Hepatocyte (in vitro differentiated cells): ENCODE measurements around the gene IPO11. TPM values are rescaled to one million over a fixed set of nuclear protein-coding genes. Genes with fewer than 3 reads are reported as not detected.

Experiments
- DNase-seq: peaks from one replicate; pipeline ENCODE4 v3.0.0-alpha.2; 2016; ENCODE audit warnings: low spot score
- H2AFZ ChIP-seq: fragments of 200-600 bp; sonication (generic); 2 replicates; pipeline ENCODE4 v1.6.0; 2016; ENCODE audit warnings: antibody characterized with exemption, mild to moderate bottlenecking
- H3K27ac ChIP-seq: fragments of 200-600 bp; sonication (generic); 2 replicates; pipeline ENCODE4 v1.5.1; 2016; ENCODE audit warnings: mild to moderate bottlenecking
- H3K27me3 ChIP-seq: fragments of 200-600 bp; sonication (generic); 2 replicates; pipeline ENCODE4 v1.6.1; 2016
- H3K36me3 ChIP-seq: fragments of 200-600 bp; sonication (generic); replicated peaks from 2 replicates; pipeline ENCODE4 v1.5.1; 2016; ENCODE audit warnings: low read depth; ENCODE audit not compliant: insufficient read depth
- H3K4me1 ChIP-seq: fragments of 200-600 bp; sonication (generic); 2 replicates; pipeline ENCODE4 v1.5.1; 2016; ENCODE audit warnings: mild to moderate bottlenecking, moderate library complexity; ENCODE audit not compliant: insufficient read depth
- H3K4me2 ChIP-seq: fragments of 200-600 bp; sonication (generic); 2 replicates; pipeline ENCODE4 v1.6.0; 2016
- H3K4me3 ChIP-seq: fragments of 200-600 bp; sonication (generic); 2 replicates; pipeline ENCODE4 v1.5.1; 2016; ENCODE audit warnings: mild to moderate bottlenecking
- H3K79me2 ChIP-seq: fragments of 200-600 bp; sonication (generic); 2 replicates; pipeline ENCODE4 v1.6.0; 2017; ENCODE audit warnings: mild to moderate bottlenecking
- H3K9me2 ChIP-seq: fragments of 200-600 bp; sonication (generic); replicated peaks from 2 replicates; pipeline ENCODE4 v1.6.0; 2017; ENCODE audit warnings: mild to moderate bottlenecking; ENCODE audit not compliant: insufficient read depth
- H3K9me3 ChIP-seq: fragments of 200-600 bp; sonication (generic); 2 replicates; pipeline ENCODE4 v1.5.1; 2016; ENCODE audit warnings: low read depth, mild to moderate bottlenecking
- H4K20me1 ChIP-seq: fragments of 200-600 bp; sonication (generic); 2 replicates; pipeline ENCODE4 v1.6.0; 2016; ENCODE audit warnings: mild to moderate bottlenecking; ENCODE audit not compliant: insufficient read depth, poor library complexity, severe bottlenecking
- EZH2 ChIP-seq: fragments of 200-600 bp; sonication (generic); IDR thresholded peaks from 2 replicates; pipeline ENCODE4 v1.6.1; 2016; ENCODE audit warnings: antibody characterized with exemption, mild to moderate bottlenecking, borderline replicate concordance
- EZH2phosphoT487 ChIP-seq: fragments of 200-600 bp; sonication (generic); IDR thresholded peaks from one replicate; pipeline ENCODE4 v1.6.1; 2018; ENCODE audit warnings: antibody characterized with exemption, mild to moderate bottlenecking, low read depth, moderate library complexity; ENCODE audit not compliant: unreplicated experiment, severe bottlenecking
- WGBS: methylation state at CpG from one replicate; pipeline ENCODE4 v1.1.6; 2016; ENCODE audit warnings: low lambda C conversion rate; ENCODE audit errors: missing lambda C conversion rate; 5-methylcytosine and 5-hydroxymethylcytosine counted together
- polyA plus RNA-seq: library from polyadenylated mRNA; unstranded; fragments of >200 nt; fragmentation: Nextera tagmentation; extraction: Ambion mirVana; gene quantifications from 2 replicates; pipeline ENCODE4 v1.2.1, GENCODE V29; 2016
- total RNA-seq: library from RNA; depleted of rRNA; stranded (reverse); fragments of >200 nt; gene quantifications from 2 replicates; pipeline ENCODE4 v1.2.3, GENCODE V29; 2014
- TF ChIP-seq, protein P1 (sequence below): fragments of 200-600 bp; sonication (generic); IDR thresholded peaks from 2 replicates; pipeline ENCODE4 v1.5.1; 2016; ENCODE audit warnings: antibody characterized with exemption, mild to moderate bottlenecking; ENCODE audit not compliant: poor library complexity

IPO11 gene
- total and polyA plus RNA-seq, 2 experiments from 2014 or later, result 10.3 to 24.2 TPM

DNA sequence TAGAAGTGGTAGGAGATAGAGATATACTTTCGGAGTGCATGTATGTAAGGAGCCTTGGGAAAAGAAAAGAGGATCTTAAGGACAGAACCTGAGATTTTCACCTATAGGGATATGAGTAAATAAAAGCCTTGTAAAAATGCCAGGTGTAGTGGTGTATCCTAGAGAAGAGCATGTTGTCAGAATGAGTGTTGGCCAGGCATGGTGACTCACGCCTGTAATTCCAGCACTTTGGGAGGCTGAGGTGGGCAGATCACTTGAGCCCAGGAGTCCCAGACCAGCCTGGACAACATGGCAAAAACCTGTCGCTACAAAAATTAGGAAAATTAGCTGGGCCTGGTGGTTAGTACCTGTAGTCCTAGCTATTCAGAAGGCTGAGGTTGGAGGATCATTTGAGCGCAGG, 76.0 kb downstream of the IPO11 start:
- Histone ChIP-seq H3K4me1 (no peaks in the 10 kb centered on the region), H3K9me3 (no peaks in the 10 kb centered on the region), H3K79me2 (no peaks in the 10 kb centered on the region), H3K4me2 (no peak overlapping the region), H3K27ac (no peak overlapping the region), H3K9me2 (no peaks in the 10 kb centered on the region), H3K36me3 (no peaks in the 10 kb centered on the region), H4K20me1 (no peaks in the 10 kb centered on the region), H2AFZ (no peak overlapping the region), H3K4me3 (no peak overlapping the region), H3K27me3 (no peaks in the 10 kb centered on the region)
- TF ChIP-seq EZH2, result no peak
- no peak for TF ChIP-seq EZH2phosphoT487
- TF ChIP-seq, protein P1, sequence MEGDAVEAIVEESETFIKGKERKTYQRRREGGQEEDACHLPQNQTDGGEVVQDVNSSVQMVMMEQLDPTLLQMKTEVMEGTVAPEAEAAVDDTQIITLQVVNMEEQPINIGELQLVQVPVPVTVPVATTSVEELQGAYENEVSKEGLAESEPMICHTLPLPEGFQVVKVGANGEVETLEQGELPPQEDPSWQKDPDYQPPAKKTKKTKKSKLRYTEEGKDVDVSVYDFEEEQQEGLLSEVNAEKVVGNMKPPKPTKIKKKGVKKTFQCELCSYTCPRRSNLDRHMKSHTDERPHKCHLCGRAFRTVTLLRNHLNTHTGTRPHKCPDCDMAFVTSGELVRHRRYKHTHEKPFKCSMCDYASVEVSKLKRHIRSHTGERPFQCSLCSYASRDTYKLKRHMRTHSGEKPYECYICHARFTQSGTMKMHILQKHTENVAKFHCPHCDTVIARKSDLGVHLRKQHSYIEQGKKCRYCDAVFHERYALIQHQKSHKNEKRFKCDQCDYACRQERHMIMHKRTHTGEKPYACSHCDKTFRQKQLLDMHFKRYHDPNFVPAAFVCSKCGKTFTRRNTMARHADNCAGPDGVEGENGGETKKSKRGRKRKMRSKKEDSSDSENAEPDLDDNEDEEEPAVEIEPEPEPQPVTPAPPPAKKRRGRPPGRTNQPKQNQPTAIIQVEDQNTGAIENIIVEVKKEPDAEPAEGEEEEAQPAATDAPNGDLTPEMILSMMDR, result no peak
- DNase-seq, result no peak
- WGBS, result 88% methylated on average over 4 of the region's 4 CpGs

DNA sequence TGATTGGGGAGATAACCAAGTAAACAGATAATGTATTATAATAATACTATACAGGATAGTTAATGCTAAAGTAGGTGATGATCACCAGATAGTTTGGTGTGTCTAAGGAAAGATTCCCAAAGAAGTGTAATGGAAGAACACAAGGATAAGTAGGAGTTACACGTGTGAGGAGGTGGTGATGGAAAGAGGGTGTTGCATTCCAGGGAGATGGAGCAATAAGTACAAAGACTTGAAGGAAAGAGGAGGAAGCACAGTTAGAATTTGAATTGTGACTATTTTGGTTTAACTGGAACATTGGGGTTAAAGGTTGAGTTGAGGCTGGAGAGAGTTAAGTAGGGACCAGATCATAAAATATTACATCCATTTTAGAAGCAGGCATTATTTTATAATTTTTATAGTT, 76.9 kb downstream of the IPO11 start:
- TF ChIP-seq, protein P1, result no peak
- TF ChIP-seq EZH2phosphoT487 (no peak), EZH2 (no peak)
- Histone ChIP-seq H3K9me3 (no peaks in the 10 kb centered on the region), H3K4me2 (no peak overlapping the region), H2AFZ (no peak overlapping the region), H4K20me1 (no peaks in the 10 kb centered on the region), H3K27me3 (no peaks in the 10 kb centered on the region), H3K4me1 (no peaks in the 10 kb centered on the region), H3K9me2 (no peaks in the 10 kb centered on the region), H3K4me3 (no peak overlapping the region), H3K27ac (no peak overlapping the region), H3K79me2 (no peaks in the 10 kb centered on the region), H3K36me3 (no peaks in the 10 kb centered on the region)
- 65% methylated on average over 1 of the region's 1 CpG for WGBS
- DNase-seq, result no peak

DNA sequence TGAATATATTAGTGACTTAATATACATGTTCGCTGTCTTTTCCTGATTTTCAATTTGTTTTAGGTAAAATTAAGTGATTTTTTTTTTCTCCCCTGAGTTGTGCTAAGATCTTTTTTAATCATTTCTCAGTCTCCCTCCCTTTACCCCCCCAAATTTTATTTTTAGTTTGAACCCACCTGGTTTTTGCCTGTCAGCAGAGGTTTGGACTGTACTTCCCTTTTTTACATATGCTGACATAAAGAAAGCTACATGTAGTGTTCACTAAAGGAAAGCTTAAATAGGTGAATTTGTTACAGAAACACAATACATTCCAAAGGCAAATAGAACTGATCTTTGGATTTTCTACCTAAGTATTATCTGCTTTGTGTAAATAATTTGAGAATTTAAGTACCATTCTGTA, 82.2 kb downstream of the IPO11 start:
- no peaks in the 10 kb centered on the region for H4K20me1 ChIP-seq
- no peaks in the 10 kb centered on the region for H3K27me3 ChIP-seq
- H3K36me3 ChIP-seq, result no peaks in the 10 kb centered on the region
- TF ChIP-seq EZH2 (no peak), EZH2phosphoT487 (no peak)
- TF ChIP-seq, protein P1, result no peak
- WGBS, result 100% methylated on average over 1 of the region's 1 CpG
- no peaks in the 10 kb centered on the region for H3K79me2 ChIP-seq
- no peaks in the 10 kb centered on the region for H3K4me1 ChIP-seq
- H3K4me2 ChIP-seq, result no peak overlapping the region
- DNase-seq, result no peak
- no peaks in the 10 kb centered on the region for H3K9me3 ChIP-seq
- H2AFZ ChIP-seq, result no peak overlapping the region
- no peaks in the 10 kb centered on the region for H3K9me2 ChIP-seq
- no peak overlapping the region for H3K4me3 ChIP-seq
- H3K27ac ChIP-seq, result no peak overlapping the region

DNA sequence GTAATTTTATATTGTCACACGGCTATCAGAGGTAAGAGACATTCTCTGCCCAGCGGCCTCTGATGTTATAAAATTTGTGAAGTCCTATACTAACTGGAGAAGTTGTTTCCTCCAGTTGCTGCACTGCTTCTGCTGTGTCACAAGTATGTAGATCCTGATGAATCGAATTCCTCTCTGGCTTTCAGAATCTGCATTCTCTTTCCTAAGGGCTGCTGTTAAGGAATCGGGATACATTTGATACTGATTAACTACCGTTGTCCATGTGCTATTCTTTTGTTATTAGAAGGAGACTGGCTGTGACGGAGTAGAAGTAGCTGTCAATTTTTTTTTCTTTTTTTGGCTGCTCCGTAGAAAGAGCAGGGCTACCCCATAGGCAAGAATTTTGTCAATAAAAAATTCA, 84.3 kb downstream of the IPO11 start:
- Histone ChIP-seq H3K4me2 (no peak overlapping the region), H3K27me3 (no peaks in the 10 kb centered on the region), H3K27ac (no peak overlapping the region), H2AFZ (no peak overlapping the region), H3K9me3 (no peaks in the 10 kb centered on the region), H3K4me1 (no peaks in the 10 kb centered on the region), H3K4me3 (no peak overlapping the region), H3K36me3 (no peaks in the 10 kb centered on the region), H4K20me1 (no peaks in the 10 kb centered on the region), H3K79me2 (no peaks in the 10 kb centered on the region), H3K9me2 (no peaks in the 10 kb centered on the region)
- DNase-seq, result no peak
- 91% methylated on average over 7 of the region's 7 CpGs for WGBS
- TF ChIP-seq, protein P1, result no peak
- TF ChIP-seq EZH2, result no peak
- TF ChIP-seq EZH2phosphoT487, result no peak
